Choroid plexus epithelial cell (primary cell): ENCODE measurements around the gene SCARF1.

ENCODE experiments used
- DNase-seq: peaks from one replicate; pipeline ENCODE4 v3.0.0-alpha.2; 2010; ENCODE audit warnings: low read depth
- H3K4me3 ChIP-seq: 2 replicates; pipeline ENCODE4 v1.5.1; 2011; ENCODE audit warnings: low read depth, mild to moderate bottlenecking, control low read depth, low read length, moderate library complexity
- CTCF ChIP-seq: conservative IDR thresholded peaks from 2 replicates; pipeline ENCODE4 v1.5.1; 2011; ENCODE audit warnings: low read depth, mild to moderate bottlenecking, control low read depth, inconsistent platforms, low read length, moderate library complexity

SCARF1 gene

GRCh38 chr17:1630662-1631061, 14.9 kb downstream of the SCARF1 start:
- H3K4me3 ChIP-seq, result no peak overlapping the region
- TF ChIP-seq CTCF, result no peak
- DNase-seq, result no peak

DNA sequence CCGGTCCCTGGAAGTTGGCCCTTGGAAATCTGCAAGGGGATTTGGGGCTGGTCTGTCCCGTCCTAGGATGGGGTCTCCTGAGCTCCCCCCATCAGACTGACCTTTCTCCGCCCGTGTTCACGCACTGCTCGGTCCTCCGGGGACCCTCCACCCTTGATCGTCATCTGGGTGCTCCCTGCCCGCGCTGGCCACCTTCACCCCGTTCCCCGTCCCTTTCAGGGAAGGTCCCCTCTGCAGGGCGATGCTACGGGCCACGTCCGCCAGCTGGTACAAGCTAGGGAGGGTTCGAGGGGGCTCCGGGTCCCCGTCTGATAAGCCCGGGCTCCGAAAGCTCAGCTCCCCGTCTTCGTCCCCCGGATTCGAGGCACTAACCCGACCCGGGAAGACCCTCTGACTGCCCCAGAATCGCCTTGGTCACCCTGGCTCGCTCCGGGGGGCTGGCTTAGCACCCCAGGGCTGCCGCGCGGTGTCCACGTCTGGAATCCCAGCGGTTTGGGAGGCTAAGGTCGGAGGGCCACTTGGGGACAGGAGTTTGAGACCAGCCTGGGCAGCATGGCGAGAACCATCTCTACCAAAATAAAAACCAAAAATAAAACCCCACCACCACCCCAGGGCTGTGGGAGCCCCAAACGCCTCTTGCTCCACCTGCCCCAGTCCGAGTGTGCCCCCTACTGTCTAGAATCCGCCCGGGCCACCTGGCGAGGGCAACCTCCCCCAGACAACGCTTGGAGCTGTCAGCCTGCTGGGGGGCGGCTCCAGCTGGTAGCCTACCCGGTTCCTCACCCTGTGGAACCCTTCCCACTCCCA, 15.8 kb downstream of the SCARF1 start:
- H3K4me3 ChIP-seq, result peak overlapping the region; percentile 76
- peak; percentile 50 for DNase-seq
- peak; percentile 75 for TF ChIP-seq CTCF

DNA sequence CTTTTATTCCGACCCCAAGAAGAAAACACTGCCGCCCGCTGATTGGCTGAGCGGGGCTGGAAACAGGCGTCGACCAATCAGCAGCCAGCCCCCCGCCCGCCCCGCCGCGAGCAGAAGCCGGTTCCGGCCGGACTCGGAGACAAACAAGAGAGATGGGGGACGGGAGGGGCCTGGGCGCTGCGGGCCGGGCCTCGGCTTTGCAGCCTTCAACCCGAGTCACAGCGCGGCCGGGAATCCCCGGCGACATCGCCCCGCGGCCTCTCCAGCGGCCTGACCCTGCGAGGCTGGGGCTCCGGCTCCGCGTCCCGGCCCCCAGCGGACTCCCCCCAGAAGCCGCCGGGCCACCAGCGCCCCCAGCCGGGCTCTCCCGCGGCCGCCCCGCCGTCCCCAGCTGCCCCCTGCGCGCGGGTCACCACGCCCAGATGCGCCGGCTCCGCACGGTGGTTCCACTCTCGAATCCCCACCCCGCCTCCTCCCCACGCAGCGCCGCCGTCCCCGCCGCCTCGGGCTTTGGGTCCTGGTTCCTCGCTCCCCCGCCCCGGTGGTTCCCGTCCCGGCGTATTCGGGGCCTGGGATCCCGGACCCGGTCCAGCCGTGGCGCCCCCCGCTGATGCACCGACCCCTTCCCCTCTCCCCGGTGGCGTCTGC, 16.6 kb downstream of the SCARF1 start:
- H3K4me3 ChIP-seq, result peak overlapping the region; percentile 76
- peak; percentile 94 for DNase-seq
- no peak for TF ChIP-seq CTCF

- no peak for TF ChIP-seq CTCF
- H3K4me3 ChIP-seq, result peak within 1 kb of the TSS; percentile 76
- peak; percentile 84 for DNase-seq
Observed at GRCh38 chr17:1627982-1628855, 17.3 kb downstream of the SCARF1 start, which contains the start of gene SLC43A2. Gene SLC43A2, minus strand, starts transcription at chr17:1628834. Its CDS starts 960 bp downstream, at chr17:1627874.

- DNase-seq, result no peak
- TF ChIP-seq CTCF, result no peak
Observed at GRCh38 chr17:1627182-1627981, 18.1 kb downstream of the SCARF1 start.

GRCh38 chr17:1626333-1626732, 19.2 kb downstream of the SCARF1 start:
- no peak overlapping the region for H3K4me3 ChIP-seq
- TF ChIP-seq CTCF, result no peak
- no peak for DNase-seq

More at GRCh38 chr17:1627182-1627981, 18.1 kb downstream of the SCARF1 start:
- H3K4me3 ChIP-seq, result peak overlapping the region; percentile 76
